HEK293 (cell line): Measurements from ENCODE around the gene SYNPO2.

Experiments used
- CTCF ChIA-PET: fragments of 350-600 bp; formaldehyde crosslinking; extraction: SDS; loops from one replicate; lab custom pipeline; 2021; ENCODE audit warnings: antibody characterized with exemption; lab: Yijun Ruan, JAX
- POLR2A ChIA-PET: fragments of 300-600 bp; formaldehyde crosslinking; extraction: SDS; loops from one replicate; lab custom pipeline; 2020; ENCODE audit warnings: antibody characterized with exemption, inconsistent platforms; lab: Yijun Ruan, JAX
- H3K27ac ChIP-seq: fragments of 200-500 bp; sonication (Bioruptor generic); 2 replicates; pipeline ENCODE4 v1.5.1; 2014; ENCODE audit warnings: low read depth, low read length, control low read depth, inconsistent platforms; ENCODE audit errors: extremely low read depth
- H3K36me3 ChIP-seq, 2 experiments: fragments of 200-500 bp in 1 of 2; sonication (Bioruptor generic) in 1 of 2; 1 replicate in 1 of 2; 2 replicates in 1 of 2; pipeline ENCODE4 v1.5.1; 2014 to 2017; ENCODE audit warnings: inconsistent platforms in 2 of 2, low read length in 2 of 2; ENCODE audit not compliant: control insufficient read depth in 2 of 2, insufficient read depth in 1 of 2
- H3K4me1 ChIP-seq: fragments of 200-500 bp; sonication (Bioruptor generic); 2 replicates; pipeline ENCODE4 v1.5.1; 2014; ENCODE audit warnings: mild to moderate bottlenecking, low read length, inconsistent platforms; ENCODE audit not compliant: control insufficient read depth, insufficient read depth
- H3K4me3 ChIP-seq: 2 replicates; pipeline ENCODE4 v1.5.1; 2011; ENCODE audit warnings: low read depth, mild to moderate bottlenecking, control low read depth, low read length, moderate library complexity
- H3K9me3 ChIP-seq: fragments of 200-500 bp; sonication (Bioruptor generic); 2 replicates; pipeline ENCODE4 v1.5.1; 2014; ENCODE audit warnings: low read depth, low read length, inconsistent platforms; ENCODE audit not compliant: control insufficient read depth, insufficient read depth
- ATF2 ChIP-seq: fragments of 450-650 bp; formaldehyde crosslinking; IDR thresholded peaks from 2 replicates; pipeline ENCODE4 v1.5.1; 2016; ENCODE audit warnings: missing biosample characterization, missing genetic modification characterization, low read depth
- FEZF1 ChIP-seq: fragments of 450-650 bp; formaldehyde crosslinking; IDR thresholded peaks from 2 replicates; pipeline ENCODE4 v1.5.1; 2016; ENCODE audit warnings: missing biosample characterization, missing genetic modification characterization
- GLIS2 ChIP-seq: fragments of 450-650 bp; formaldehyde crosslinking; IDR thresholded peaks from 2 replicates; pipeline ENCODE4 v1.5.1; 2016; ENCODE audit warnings: missing biosample characterization, missing genetic modification characterization
- INSM2 ChIP-seq: fragments of 450-650 bp; formaldehyde crosslinking; IDR thresholded peaks from 2 replicates; pipeline ENCODE4 v1.5.1; 2016; ENCODE audit warnings: missing biosample characterization, missing genetic modification characterization
- PATZ1 ChIP-seq: fragments of 450-650 bp; formaldehyde crosslinking; IDR thresholded peaks from 2 replicates; pipeline ENCODE4 v1.5.1; 2016; ENCODE audit warnings: missing biosample characterization, missing genetic modification characterization
- PRDM6 ChIP-seq: fragments of 450-650 bp; formaldehyde crosslinking; IDR thresholded peaks from 2 replicates; pipeline ENCODE4 v1.5.1; 2017; ENCODE audit warnings: missing biosample characterization, missing genetic modification characterization
- RBAK ChIP-seq: fragments of 450-650 bp; formaldehyde crosslinking; IDR thresholded peaks from 2 replicates; pipeline ENCODE4 v1.5.1; 2016; ENCODE audit warnings: missing biosample characterization, missing genetic modification characterization
- REPIN1 ChIP-seq: fragments of 450-650 bp; formaldehyde crosslinking; IDR thresholded peaks from 2 replicates; pipeline ENCODE4 v1.5.1; 2017; ENCODE audit warnings: missing biosample characterization, missing genetic modification characterization, low read depth
- ZBTB10 ChIP-seq: fragments of 450-650 bp; formaldehyde crosslinking; IDR thresholded peaks from 2 replicates; pipeline ENCODE4 v1.5.1; 2016; ENCODE audit warnings: missing biosample characterization, missing genetic modification characterization
- ZFP41 ChIP-seq: fragments of 450-650 bp; formaldehyde crosslinking; IDR thresholded peaks from 2 replicates; pipeline ENCODE4 v1.5.1; 2016; ENCODE audit warnings: missing biosample characterization, missing genetic modification characterization, borderline replicate concordance
- ZNF169 ChIP-seq: fragments of 450-650 bp; formaldehyde crosslinking; IDR thresholded peaks from 2 replicates; pipeline ENCODE4 v1.5.1; 2016; ENCODE audit warnings: missing biosample characterization, missing genetic modification characterization
- ZNF416 ChIP-seq: fragments of 450-650 bp; formaldehyde crosslinking; IDR thresholded peaks from 2 replicates; pipeline ENCODE4 v1.5.1; 2016; ENCODE audit warnings: missing biosample characterization, missing genetic modification characterization
- ZNF501 ChIP-seq: fragments of 450-650 bp; formaldehyde crosslinking; IDR thresholded peaks from 2 replicates; pipeline ENCODE4 v1.5.1; 2016; ENCODE audit warnings: missing biosample characterization, missing genetic modification characterization
- ZNF571 ChIP-seq: fragments of 450-650 bp; formaldehyde crosslinking; IDR thresholded peaks from 2 replicates; pipeline ENCODE4 v1.5.0; 2017; ENCODE audit warnings: missing biosample characterization, missing genetic modification characterization
- ZNF692 ChIP-seq: fragments of 450-650 bp; formaldehyde crosslinking; IDR thresholded peaks from 2 replicates; pipeline ENCODE4 v1.5.1; 2016; ENCODE audit warnings: missing biosample characterization, missing genetic modification characterization
- ZNF768 ChIP-seq: fragments of 450-650 bp; formaldehyde crosslinking; IDR thresholded peaks from 2 replicates; pipeline ENCODE4 v1.5.1; 2018; ENCODE audit warnings: missing biosample characterization, mild to moderate bottlenecking, missing genetic modification characterization
- ZNF776 ChIP-seq: fragments of 450-650 bp; formaldehyde crosslinking; IDR thresholded peaks from 2 replicates; pipeline ENCODE4 v1.5.0; 2017; ENCODE audit warnings: missing biosample characterization, missing genetic modification characterization, borderline replicate concordance
- ZNF837 ChIP-seq: fragments of 450-650 bp; formaldehyde crosslinking; IDR thresholded peaks from 2 replicates; pipeline ENCODE4 v1.5.1; 2016; ENCODE audit warnings: missing biosample characterization, missing genetic modification characterization

The SYNPO2 gene

GRCh38 chr4:118879409-118879808 is 9.2 kb upstream of the SYNPO2 start (continued):
- no peak for TF ChIP-seq ZNF692 (tag by site-specific recombination)
- TF ChIP-seq ZNF837 = no peak
- no peak for TF ChIP-seq PATZ1
- TF ChIP-seq, all 188 proteins: peak for 0

GRCh38 chr4:118881512-118882146 is 7.0 kb upstream of the SYNPO2 start:
- Histone ChIP-seq H3K4me3 (no peak overlapping the region), H3K4me1 (no peaks in the 10 kb centered on the region), H3K36me3 (no peaks in the 10 kb centered on the region), H3K9me3 (no peaks in the 10 kb centered on the region), H3K27ac (no peak overlapping the region)
- CTCF ChIA-PET = interaction anchor here (0.7 kb wide), 1 partner anchor 117 kb away, joined by 3 read pairs; no protein-coding TSS in a partner anchor
- TF ChIP-seq GLIS2 (no peak), ZNF571 (tag by site-specific recombination) (no peak), PRDM6 (tag by site-specific recombination) (no peak), ZNF416 (tag by site-specific recombination) (no peak), ZNF768 (tag by site-specific recombination) (no peak), FEZF1 (tag by site-specific recombination) (no peak), ZFP41 (no peak), REPIN1 (tag by site-specific recombination) (no peak), RBAK (tag by site-specific recombination) (no peak), INSM2 (tag by site-specific recombination) (no peak), ZNF501 (tag by site-specific recombination) (no peak), ATF2 (tag by site-specific recombination) (no peak), ZNF169 (tag by site-specific recombination) (no peak), ZNF776 (tag by site-specific recombination) (no peak), ZBTB10 (no peak)
- POLR2A ChIA-PET = no interaction called here
